HG02973 (cell line): Measurements from ENCODE around the gene FAH.
"Not testable (repeated sequence)": the region's sequence is repeated elsewhere in the genome, so short reads cannot be mapped to it uniquely, and the experiment has no call there.

Source experiments
- ATAC-seq: cut with Tn5 transposase; IDR thresholded peaks from one replicate; pipeline ENCODE4 v1.9.1; 2021; ENCODE audit warnings: moderate library complexity; ENCODE audit not compliant: unreplicated experiment

The FAH gene

GRCh38 chr15:80151148-80151547 lies 1.7 kb upstream of the FAH start:
- no peak for ATAC-seq

GRCh38 chr15:80151576-80151975 lies 1.2 kb upstream of the FAH start:
- no peak for ATAC-seq

DNA sequence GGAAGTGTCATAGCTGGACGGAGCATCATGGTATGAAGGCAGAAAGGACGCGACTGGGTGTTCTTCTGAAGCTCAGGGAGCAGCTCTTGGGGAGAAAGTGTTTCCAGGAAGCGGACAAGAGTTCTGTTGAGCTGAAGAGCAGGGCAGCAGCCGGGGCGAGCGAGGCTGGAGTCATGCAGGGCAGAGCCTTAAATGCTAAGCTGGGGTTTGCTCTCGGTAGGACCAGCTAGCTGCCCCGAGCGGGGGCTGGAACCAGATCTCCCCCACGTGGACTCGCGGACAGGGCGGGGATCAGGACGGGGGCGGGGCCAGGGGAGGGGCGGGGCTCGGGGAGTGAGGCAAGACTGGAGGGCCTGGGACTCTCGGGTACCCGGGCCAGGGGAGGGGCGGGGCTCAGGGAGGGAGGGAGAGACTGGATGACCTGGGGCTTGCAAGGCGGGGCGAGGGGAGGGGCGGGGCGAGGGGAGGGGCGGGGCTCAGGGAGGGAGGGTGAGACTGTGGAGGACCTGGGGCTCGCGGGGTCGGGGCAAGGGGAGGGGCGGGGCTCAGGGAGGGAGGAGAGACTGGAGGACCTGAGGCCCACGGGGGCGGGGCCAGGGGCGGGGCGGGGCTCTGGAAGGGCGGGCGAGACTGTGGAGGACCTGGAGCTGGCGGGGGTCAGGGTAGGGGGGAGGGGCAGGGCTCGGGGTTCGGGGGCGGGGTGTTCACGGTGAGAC lies 461 bp upstream of the FAH start:
- peak; percentile 48 for ATAC-seq

GRCh38 chr15:80153900-80154299 lies 1.1 kb downstream of the FAH start:
- ATAC-seq: no peak

DNA sequence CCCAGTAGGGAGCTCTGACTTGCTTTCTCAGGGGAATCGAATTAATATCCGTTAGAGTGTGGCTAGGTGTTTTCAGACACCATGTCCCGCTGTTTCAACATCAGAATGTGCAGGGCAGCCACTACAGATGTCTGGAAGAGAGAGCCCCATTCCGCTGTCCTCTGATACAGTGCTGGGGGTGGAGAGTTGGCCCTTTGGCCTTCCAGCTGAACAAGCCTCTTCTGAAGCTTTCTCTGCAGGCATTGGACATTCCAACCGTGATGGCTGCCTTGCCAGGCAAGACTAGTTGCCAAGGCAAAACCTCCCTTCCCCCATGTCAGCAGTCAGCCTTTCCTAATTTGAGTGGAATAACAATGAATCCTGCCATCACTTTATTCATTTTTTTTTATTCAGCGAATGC lies 1.5 kb downstream of the FAH start:
- ATAC-seq: no peak

DNA sequence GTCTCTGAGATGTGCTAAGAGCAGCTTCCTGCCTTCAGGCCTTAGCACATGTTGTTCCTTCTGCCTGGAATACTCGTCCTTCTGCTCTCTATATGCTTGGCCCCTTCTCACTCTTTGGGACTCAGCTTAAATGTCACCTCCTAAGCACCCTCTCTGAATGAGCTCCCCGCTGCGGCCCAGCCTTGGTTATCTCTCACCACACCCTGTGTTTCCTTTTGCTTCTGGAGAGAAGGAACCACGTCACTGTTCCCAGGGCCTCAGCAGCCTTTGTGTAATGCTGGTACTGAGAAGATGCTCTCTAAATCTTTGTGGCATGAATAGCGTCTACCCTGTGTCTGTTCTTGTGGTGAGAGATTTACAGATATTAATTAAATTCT lies 2.2 kb downstream of the FAH start:
- no peak for ATAC-seq

- ATAC-seq: not testable (repeated sequence)
Observed at GRCh38 chr15:80155378-80156175, 2.8 kb downstream of the FAH start.

- no peak for ATAC-seq
Observed at GRCh38 chr15:80156176-80156720, 3.4 kb downstream of the FAH start.

- ATAC-seq: no peak
Observed at GRCh38 chr15:80157215-80157614, 4.4 kb downstream of the FAH start.

DNA sequence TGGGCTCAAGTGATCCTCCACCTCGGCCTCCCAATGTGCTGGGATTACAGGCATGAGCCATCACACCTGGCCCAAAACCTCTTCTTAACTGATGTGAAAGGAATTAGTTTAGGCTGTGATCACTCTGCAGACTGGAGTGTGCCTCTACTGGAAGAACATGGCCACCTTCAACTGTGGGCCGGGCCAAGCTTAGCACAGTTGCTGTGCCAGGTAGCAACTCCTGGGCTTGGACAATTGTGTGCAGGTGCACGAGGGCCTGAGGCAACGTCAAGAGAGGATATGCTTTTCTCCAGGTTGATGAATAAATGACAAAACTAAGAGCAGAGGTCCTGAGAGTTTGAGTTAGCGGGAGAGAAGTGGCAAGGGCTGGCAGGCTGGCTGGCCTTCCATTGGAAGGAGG lies 6.5 kb downstream of the FAH start:
- no peak for ATAC-seq

- no peak for ATAC-seq
Observed at GRCh38 chr15:80159811-80160569, 7.2 kb downstream of the FAH start.

GRCh38 chr15:80160570-80161156 lies 7.9 kb downstream of the FAH start:
- peak; percentile 66 for ATAC-seq

DNA sequence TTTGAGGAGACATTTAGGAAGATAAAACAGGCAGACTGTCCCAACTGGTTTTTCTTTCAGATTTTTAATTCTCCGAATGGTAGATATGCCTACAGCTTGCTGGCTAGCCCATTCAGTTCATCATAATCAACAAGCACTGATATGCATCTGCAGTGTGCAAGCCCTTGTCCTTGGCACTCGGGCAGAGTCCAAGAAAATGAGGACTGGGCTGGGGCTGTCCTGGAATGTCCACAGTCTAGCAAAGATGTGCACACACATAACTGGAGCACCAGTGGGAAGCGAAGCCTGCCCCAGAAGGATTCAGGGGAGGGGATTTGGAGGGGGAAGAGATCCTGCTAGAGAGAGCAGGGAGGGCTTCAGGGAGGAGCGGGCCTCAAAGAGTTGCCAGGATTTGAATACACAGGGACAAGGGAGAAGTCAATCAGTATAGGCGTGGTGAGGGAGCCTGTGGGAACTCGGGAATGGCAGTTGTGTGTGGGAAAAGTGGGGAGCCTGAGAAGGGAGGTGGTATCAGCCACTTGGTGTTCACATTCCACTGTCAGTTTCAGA lies 8.7 kb downstream of the FAH start:
- ATAC-seq: no peak

- no peak for ATAC-seq
Observed at GRCh38 chr15:80162059-80162554, 9.3 kb downstream of the FAH start.

GRCh38 chr15:80163217-80163616 lies 10.4 kb downstream of the FAH start:
- no peak for ATAC-seq

- no peak for ATAC-seq
Observed at GRCh38 chr15:80163897-80164296, 11.1 kb downstream of the FAH start.

GRCh38 chr15:80167936-80168335 lies 15.1 kb downstream of the FAH start:
- ATAC-seq: no peak

DNA sequence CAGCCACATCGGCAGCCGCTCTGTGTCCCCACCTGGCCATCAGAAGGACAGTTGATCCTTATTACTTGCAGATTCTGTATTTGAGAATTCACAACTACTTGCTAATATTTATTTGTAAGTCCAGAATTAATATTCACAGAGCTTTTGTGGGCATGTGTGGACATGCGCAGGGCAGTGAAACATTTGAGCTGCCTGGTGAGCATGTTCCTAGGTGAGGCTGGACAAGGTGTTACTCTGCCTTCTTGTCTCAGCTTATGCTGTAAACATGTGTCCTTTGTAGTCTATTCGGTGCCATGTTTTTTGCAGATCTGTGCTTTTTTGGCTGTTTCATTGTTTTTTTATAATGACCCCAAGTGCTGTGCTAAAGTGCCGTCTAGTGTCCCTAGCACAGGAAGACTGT lies 15.6 kb downstream of the FAH start:
- ATAC-seq: no peak

- no peak for ATAC-seq
Observed at GRCh38 chr15:80169768-80170357, 17.1 kb downstream of the FAH start.

DNA sequence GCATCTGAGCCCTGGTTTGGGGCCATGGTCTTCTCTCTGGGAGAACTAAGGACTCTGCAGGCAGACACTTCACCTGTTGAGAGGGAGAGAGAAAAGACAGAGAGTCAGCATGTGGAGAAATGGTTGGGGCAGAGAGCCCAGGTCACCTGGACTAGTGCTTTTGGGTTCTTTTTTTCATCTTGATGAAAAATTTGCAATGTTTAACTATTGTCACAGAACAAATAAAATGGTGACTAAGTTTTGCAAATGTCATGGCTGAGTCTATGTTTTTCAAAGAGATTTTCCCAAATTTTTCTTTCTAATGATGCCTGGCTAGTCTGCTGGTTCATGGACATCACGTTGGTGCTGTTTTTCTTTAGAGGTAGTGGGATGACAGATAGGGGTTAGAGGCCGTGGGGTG lies 17.8 kb downstream of the FAH start:
- no peak for ATAC-seq
